Astrocyte (in vitro differentiated cells and primary cell): ENCODE measurements around the gene DTWD2. TPM values are rescaled to one million over a fixed set of nuclear protein-coding genes. Genes with fewer than 3 reads are reported as not detected.
A peak's percentile ranks its signal among the peaks of the same experiment; 100 is the strongest.

Experiments
- DNase-seq: peaks from one replicate; pipeline ENCODE4 v3.0.0-alpha.2; 2010; ENCODE audit warnings: low read depth
- FAIRE-seq: peaks from 2 replicates; lab custom pipeline; 2011; peaks lifted over from hg19 to GRCh38; lab: Jason Lieb, UNC
- H2AFZ ChIP-seq: 2 replicates; pipeline ENCODE4 v1.6.0; 2012; ENCODE audit warnings: low read depth, low read length, inconsistent platforms
- H3K27ac ChIP-seq: 2 replicates; pipeline ENCODE4 v1.5.1; 2011; ENCODE audit warnings: low read depth, low read length, inconsistent platforms
- H3K27me3 ChIP-seq: 2 replicates; pipeline ENCODE4 v1.6.0; 2011; ENCODE audit warnings: low read length, inconsistent platforms; ENCODE audit not compliant: insufficient read depth
- H3K36me3 ChIP-seq: 2 replicates; pipeline ENCODE4 v1.5.1; 2011; ENCODE audit warnings: low read length, inconsistent platforms; ENCODE audit not compliant: insufficient read depth
- H3K4me1 ChIP-seq: 2 replicates; pipeline ENCODE4 v1.5.1; 2011; ENCODE audit warnings: low read length, inconsistent platforms; ENCODE audit not compliant: insufficient read depth
- H3K4me2 ChIP-seq: 2 replicates; pipeline ENCODE4 v1.6.0; 2012; ENCODE audit warnings: low read length, inconsistent platforms
- H3K4me3 ChIP-seq: 2 replicates; pipeline ENCODE4 v1.5.1; 2011; ENCODE audit warnings: low read depth, mild to moderate bottlenecking, low read length, inconsistent platforms; ENCODE audit not compliant: insufficient read depth
- H3K79me2 ChIP-seq: 2 replicates; pipeline ENCODE4 v1.6.0; 2012; ENCODE audit warnings: mild to moderate bottlenecking, low read length, inconsistent platforms; ENCODE audit not compliant: insufficient read depth
- H3K9ac ChIP-seq: 2 replicates; pipeline ENCODE4 v1.6.0; 2012; ENCODE audit warnings: mild to moderate bottlenecking, low read length, inconsistent platforms
- H3K9me3 ChIP-seq: 2 replicates; pipeline ENCODE4 v1.5.1; 2012; ENCODE audit warnings: low read depth, mild to moderate bottlenecking, low read length, inconsistent platforms; ENCODE audit not compliant: insufficient read depth
- H4K20me1 ChIP-seq: 2 replicates; pipeline ENCODE4 v1.6.0; 2012; ENCODE audit warnings: low read length, inconsistent platforms; ENCODE audit not compliant: insufficient read depth
- H3K27ac Mint-ChIP-seq: one replicate; pipeline ENCODE4 v1.8.0; 2021; ENCODE audit warnings: mild to moderate bottlenecking, mixed read lengths; ENCODE audit not compliant: unreplicated experiment
- H3K27me3 Mint-ChIP-seq: one replicate; pipeline ENCODE4 v1.8.0; 2021; ENCODE audit warnings: low read depth, mixed read lengths; ENCODE audit not compliant: unreplicated experiment
- H3K36me3 Mint-ChIP-seq: one replicate; pipeline ENCODE4 v1.8.0; 2021; ENCODE audit warnings: low read depth, mixed read lengths; ENCODE audit not compliant: unreplicated experiment
- H3K4me1 Mint-ChIP-seq: one replicate; pipeline ENCODE4 v1.8.0; 2021; ENCODE audit warnings: low read depth, mixed read lengths; ENCODE audit not compliant: unreplicated experiment
- H3K4me3 Mint-ChIP-seq: one replicate; pipeline ENCODE4 v1.8.0; 2021; ENCODE audit warnings: mild to moderate bottlenecking, moderate library complexity, mixed read lengths; ENCODE audit not compliant: unreplicated experiment
- H3K9me3 Mint-ChIP-seq: one replicate; pipeline ENCODE4 v1.8.0; 2021; ENCODE audit warnings: mild to moderate bottlenecking, mixed read lengths; ENCODE audit not compliant: unreplicated experiment
- EZH2 ChIP-seq: IDR thresholded peaks from 2 replicates; pipeline ENCODE4 v1.6.1; 2012; ENCODE audit warnings: mild to moderate bottlenecking, low read length, inconsistent platforms; ENCODE audit not compliant: insufficient read depth
- total RNA-seq: library from RNA; stranded (reverse); gene quantifications from 2 replicates; pipeline ENCODE4 v1.2.1, GENCODE V29; 2021
- TF ChIP-seq, protein P1 (sequence below): IDR thresholded peaks from 2 replicates; pipeline ENCODE4 v1.5.1; 2011; ENCODE audit warnings: low read depth, mild to moderate bottlenecking, inconsistent platforms, low read length, moderate library complexity; ENCODE audit not compliant: insufficient read depth

The DTWD2 gene
- total RNA-seq, 1 donor from 2014 or later, result 4.9 TPM

- Histone ChIP-seq H3K4me2 (no peak overlapping the region), H2AFZ (no peak overlapping the region), H3K4me1 (no peaks in the 10 kb centered on the region), H3K9me3 (no peaks in the 10 kb centered on the region), H4K20me1 (no peaks in the 10 kb centered on the region), H3K79me2 (no peaks in the 10 kb centered on the region), H3K9ac (no peak overlapping the region), H3K27ac (no peak overlapping the region), H3K36me3 (no peaks in the 10 kb centered on the region), H3K27me3 (no peaks in the 10 kb centered on the region), H3K4me3 (no peak overlapping the region)
- Mint-ChIP-seq H3K4me3 (no peak overlapping the region), H3K27me3 (no peaks in the 10 kb centered on the region), H3K9me3 (no peaks in the 10 kb centered on the region), H3K36me3 (no peaks in the 10 kb centered on the region), H3K4me1 (peaks cover 4% of the 10 kb centered on the region), H3K27ac (no peak overlapping the region)
- DNase-seq (peak; percentile 48), FAIRE-seq (no peak)
- no peak for TF ChIP-seq EZH2
These were observed 97.1 kb downstream of the DTWD2 start for GRCh38 chr5:118891252-118891651.

- DNase-seq (no peak), FAIRE-seq (no peak)
These were observed 99.2 kb downstream of the DTWD2 start for GRCh38 chr5:118889165-118889564.

GRCh38 chr5:118888556-118888955 is 99.8 kb downstream of the DTWD2 start:
- Histone ChIP-seq H3K9me3 (no peaks in the 10 kb centered on the region), H3K27me3 (no peaks in the 10 kb centered on the region), H4K20me1 (no peaks in the 10 kb centered on the region), H3K4me1 (no peaks in the 10 kb centered on the region), H3K4me2 (no peak overlapping the region), H2AFZ (no peak overlapping the region), H3K27ac (no peak overlapping the region), H3K79me2 (no peaks in the 10 kb centered on the region), H3K4me3 (no peak overlapping the region), H3K9ac (no peak overlapping the region), H3K36me3 (no peaks in the 10 kb centered on the region)
- no peak overlapping the region for H3K4me3 Mint-ChIP-seq
- DNase-seq (no peak), FAIRE-seq (no peak)
- no peaks in the 10 kb centered on the region for H3K36me3 Mint-ChIP-seq
- H3K27ac Mint-ChIP-seq, result no peak overlapping the region
- peaks cover 4% of the 10 kb centered on the region for H3K4me1 Mint-ChIP-seq
- H3K9me3 Mint-ChIP-seq, result no peaks in the 10 kb centered on the region
- no peaks in the 10 kb centered on the region for H3K27me3 Mint-ChIP-seq
- no peak for TF ChIP-seq EZH2
- TF ChIP-seq, protein P1, sequence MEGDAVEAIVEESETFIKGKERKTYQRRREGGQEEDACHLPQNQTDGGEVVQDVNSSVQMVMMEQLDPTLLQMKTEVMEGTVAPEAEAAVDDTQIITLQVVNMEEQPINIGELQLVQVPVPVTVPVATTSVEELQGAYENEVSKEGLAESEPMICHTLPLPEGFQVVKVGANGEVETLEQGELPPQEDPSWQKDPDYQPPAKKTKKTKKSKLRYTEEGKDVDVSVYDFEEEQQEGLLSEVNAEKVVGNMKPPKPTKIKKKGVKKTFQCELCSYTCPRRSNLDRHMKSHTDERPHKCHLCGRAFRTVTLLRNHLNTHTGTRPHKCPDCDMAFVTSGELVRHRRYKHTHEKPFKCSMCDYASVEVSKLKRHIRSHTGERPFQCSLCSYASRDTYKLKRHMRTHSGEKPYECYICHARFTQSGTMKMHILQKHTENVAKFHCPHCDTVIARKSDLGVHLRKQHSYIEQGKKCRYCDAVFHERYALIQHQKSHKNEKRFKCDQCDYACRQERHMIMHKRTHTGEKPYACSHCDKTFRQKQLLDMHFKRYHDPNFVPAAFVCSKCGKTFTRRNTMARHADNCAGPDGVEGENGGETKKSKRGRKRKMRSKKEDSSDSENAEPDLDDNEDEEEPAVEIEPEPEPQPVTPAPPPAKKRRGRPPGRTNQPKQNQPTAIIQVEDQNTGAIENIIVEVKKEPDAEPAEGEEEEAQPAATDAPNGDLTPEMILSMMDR, result no peak

More at GRCh38 chr5:118889165-118889564, 99.2 kb downstream of the DTWD2 start:
- no peak for TF ChIP-seq EZH2
- TF ChIP-seq, protein P1, result no peak
- H3K4me2 ChIP-seq, result no peak overlapping the region
- H3K9me3 ChIP-seq, result no peaks in the 10 kb centered on the region
- no peaks in the 10 kb centered on the region for H3K36me3 Mint-ChIP-seq
- no peaks in the 10 kb centered on the region for H3K79me2 ChIP-seq
- H3K27ac ChIP-seq, result no peak overlapping the region
- no peaks in the 10 kb centered on the region for H4K20me1 ChIP-seq
- H3K4me3 ChIP-seq, result no peak overlapping the region
- H3K4me1 Mint-ChIP-seq, result peaks cover 4% of the 10 kb centered on the region
- no peaks in the 10 kb centered on the region for H3K36me3 ChIP-seq
- no peak overlapping the region for H2AFZ ChIP-seq
- H3K9me3 Mint-ChIP-seq, result no peaks in the 10 kb centered on the region
- no peak overlapping the region for H3K4me3 Mint-ChIP-seq
- no peaks in the 10 kb centered on the region for H3K27me3 ChIP-seq
- H3K9ac ChIP-seq, result no peak overlapping the region
- no peak overlapping the region for H3K27ac Mint-ChIP-seq
- no peaks in the 10 kb centered on the region for H3K4me1 ChIP-seq
- H3K27me3 Mint-ChIP-seq, result no peaks in the 10 kb centered on the region
